ENCODE results near the gene ITPR2. TPM values are rescaled to one million over a fixed set of nuclear protein-coding genes. Genes with fewer than 3 reads are reported as not detected.

The ITPR2 gene
- total RNA-seq, 2 experiments from 2014 or later = 25.6 to 44.7 TPM

DNA sequence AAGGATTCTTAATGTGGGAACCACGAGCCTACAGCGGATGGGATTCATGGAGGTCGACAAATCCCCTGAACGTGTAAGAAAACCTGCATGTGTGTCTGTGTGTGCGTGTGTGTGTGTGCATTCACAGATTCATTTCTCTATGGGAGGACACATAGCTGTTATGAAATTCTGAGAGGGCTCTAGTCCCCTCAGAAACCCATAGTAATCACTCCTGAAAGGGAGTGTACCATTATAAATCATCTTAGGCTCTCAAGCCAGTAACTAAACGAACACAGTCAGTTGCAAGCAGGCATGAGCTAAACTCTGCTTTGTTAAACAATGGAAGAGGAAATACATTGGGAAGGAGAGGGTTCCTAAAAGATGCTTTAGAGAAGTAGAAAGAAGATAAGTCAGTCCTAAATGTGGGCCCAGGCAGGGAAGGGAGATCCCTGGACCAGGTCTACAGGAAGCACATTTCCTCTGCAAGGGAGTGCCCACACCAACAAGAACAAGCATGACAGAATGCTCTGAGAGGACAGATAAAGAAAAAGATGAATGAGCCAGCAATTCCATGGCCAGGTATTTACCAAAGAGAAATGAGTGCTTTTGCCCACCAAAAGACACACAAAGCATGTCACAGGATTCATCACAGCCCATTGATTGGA, 91.3 kb downstream of the ITPR2 start:
- H3K4me2 ChIP-seq (ENCODE audit: low read length) = no peak overlapping the region
- POLR2A ChIA-PET = interaction anchor here (0.7 kb wide), 1 partner anchor 727 kb away, joined by 3 read pairs; no protein-coding TSS in a partner anchor
- intact Hi-C loops (cut with micrococcal nuclease; ENCODE audit: unreplicated experiment) = no loop called here

DNA sequence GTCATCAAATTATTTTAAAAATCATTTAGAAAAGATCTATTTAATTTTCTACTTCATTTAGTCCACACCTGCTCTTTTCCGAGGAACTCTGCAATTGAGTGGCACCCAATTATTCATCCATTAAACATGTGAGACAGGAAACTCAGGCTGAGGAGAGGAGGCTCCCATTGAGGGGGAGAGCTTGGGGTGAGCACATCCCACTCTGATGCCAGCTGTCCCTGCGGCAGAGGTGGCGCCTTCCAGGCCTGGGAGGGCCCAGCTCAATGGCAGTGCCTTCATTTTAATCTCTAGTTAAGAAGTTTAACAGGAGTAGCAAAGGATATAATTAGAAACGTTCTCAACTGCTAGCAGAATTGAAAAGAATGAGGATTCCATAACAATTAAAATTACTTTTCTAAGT, 92.0 kb downstream of the ITPR2 start:
- no peaks in the 10 kb centered on the region for H3K79me2 ChIP-seq (ENCODE audit: insufficient read depth, low read depth, low read length)
- peaks cover 8% of the 10 kb centered on the region for H3K9me3 ChIP-seq (ENCODE audit: low read length)
- no peak for TF ChIP-seq EZH2phosphoT487 (IDR thresholded peaks at IDR 0.05; ENCODE audit: borderline replicate concordance, low read depth, low read length)
- TF ChIP-seq, protein P1, sequence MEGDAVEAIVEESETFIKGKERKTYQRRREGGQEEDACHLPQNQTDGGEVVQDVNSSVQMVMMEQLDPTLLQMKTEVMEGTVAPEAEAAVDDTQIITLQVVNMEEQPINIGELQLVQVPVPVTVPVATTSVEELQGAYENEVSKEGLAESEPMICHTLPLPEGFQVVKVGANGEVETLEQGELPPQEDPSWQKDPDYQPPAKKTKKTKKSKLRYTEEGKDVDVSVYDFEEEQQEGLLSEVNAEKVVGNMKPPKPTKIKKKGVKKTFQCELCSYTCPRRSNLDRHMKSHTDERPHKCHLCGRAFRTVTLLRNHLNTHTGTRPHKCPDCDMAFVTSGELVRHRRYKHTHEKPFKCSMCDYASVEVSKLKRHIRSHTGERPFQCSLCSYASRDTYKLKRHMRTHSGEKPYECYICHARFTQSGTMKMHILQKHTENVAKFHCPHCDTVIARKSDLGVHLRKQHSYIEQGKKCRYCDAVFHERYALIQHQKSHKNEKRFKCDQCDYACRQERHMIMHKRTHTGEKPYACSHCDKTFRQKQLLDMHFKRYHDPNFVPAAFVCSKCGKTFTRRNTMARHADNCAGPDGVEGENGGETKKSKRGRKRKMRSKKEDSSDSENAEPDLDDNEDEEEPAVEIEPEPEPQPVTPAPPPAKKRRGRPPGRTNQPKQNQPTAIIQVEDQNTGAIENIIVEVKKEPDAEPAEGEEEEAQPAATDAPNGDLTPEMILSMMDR (conservative IDR thresholded peaks at IDR 0.05; ENCODE audit: low read length) = no peak
- no peaks in the 10 kb centered on the region for H3K4me1 ChIP-seq (ENCODE audit: insufficient read depth, low read length, poor library complexity, severe bottlenecking)
- BruUV-seq (replicated peaks) = no TSS peak
- no peaks in the 10 kb centered on the region for H4K20me1 ChIP-seq (ENCODE audit: insufficient read depth, low read length)
- H3K27ac ChIP-seq (ENCODE audit: low read depth, low read length, poor library complexity, severe bottlenecking) = no peak overlapping the region
- no peak for DNase-seq (ENCODE audit: low spot score)
- intact Hi-C loops (cut with micrococcal nuclease; ENCODE audit: unreplicated experiment) = no loop called here
- H3K4me3 ChIP-seq (ENCODE audit: low read depth, low read length, poor library complexity, severe bottlenecking) = no peak overlapping the region
- CTCF ChIA-PET (ENCODE audit: unreplicated experiment) = no interaction called here
- no peak overlapping the region for H3K4me2 ChIP-seq (ENCODE audit: low read length)
- no peaks in the 10 kb centered on the region for H3K9me2 ChIP-seq (ENCODE audit: insufficient read depth, low read length)
- H3K36me3 ChIP-seq (ENCODE audit: insufficient read depth, low read length) = no peaks in the 10 kb centered on the region; the same call in 1 of the 2 replicates
- POLR2A ChIA-PET = no interaction called here
- H2AFZ ChIP-seq (ENCODE audit: low read length) = no peak overlapping the region

More for the DNA sequence above, 91.3 kb downstream of the ITPR2 start:
- H3K9me2 ChIP-seq (ENCODE audit: insufficient read depth, low read length) = no peaks in the 10 kb centered on the region
- H3K9me3 ChIP-seq (ENCODE audit: low read length) = peaks cover 8% of the 10 kb centered on the region
- no peak overlapping the region for H2AFZ ChIP-seq (ENCODE audit: low read length)
- no peak for DNase-seq (ENCODE audit: low spot score)
- no peaks in the 10 kb centered on the region for H3K4me1 ChIP-seq (ENCODE audit: insufficient read depth, low read length, poor library complexity, severe bottlenecking)
- CTCF ChIA-PET (ENCODE audit: unreplicated experiment) = no interaction called here
- no peak overlapping the region for H3K27ac ChIP-seq (ENCODE audit: low read depth, low read length, poor library complexity, severe bottlenecking)
- H3K79me2 ChIP-seq (ENCODE audit: insufficient read depth, low read depth, low read length) = no peaks in the 10 kb centered on the region
- no peaks in the 10 kb centered on the region for H4K20me1 ChIP-seq (ENCODE audit: insufficient read depth, low read length)
- no TSS peak for BruUV-seq (replicated peaks)
- no peaks in the 10 kb centered on the region; the same call in 1 of the 2 replicates for H3K36me3 ChIP-seq (ENCODE audit: insufficient read depth, low read length)
- H3K4me3 ChIP-seq (ENCODE audit: low read depth, low read length, poor library complexity, severe bottlenecking) = no peak overlapping the region
- TF ChIP-seq, protein P1 (conservative IDR thresholded peaks at IDR 0.05; ENCODE audit: low read length) = no peak
- TF ChIP-seq EZH2phosphoT487 (IDR thresholded peaks at IDR 0.05; ENCODE audit: borderline replicate concordance, low read depth, low read length) = no peak

DNA sequence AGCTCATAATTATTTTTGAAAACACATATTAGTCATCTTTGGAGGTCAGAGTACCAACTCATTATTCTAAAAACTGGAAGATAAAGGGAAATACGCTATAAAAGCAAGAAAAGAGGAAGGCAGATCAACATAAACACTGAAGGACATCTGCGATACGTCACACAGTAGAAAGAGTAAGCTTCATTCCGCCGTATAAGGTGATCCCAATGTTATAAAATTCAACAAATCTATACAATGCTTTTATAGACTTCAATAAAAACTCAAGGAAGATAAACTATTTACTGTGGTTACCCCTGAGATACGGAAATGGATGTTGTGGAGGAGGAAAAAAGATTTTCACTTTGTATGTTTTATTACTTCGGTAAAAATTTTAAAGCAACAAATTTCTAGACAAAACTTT, 92.6 kb downstream of the ITPR2 start:
- Histone ChIP-seq H3K4me3 (ENCODE audit: low read depth, low read length, poor library complexity, severe bottlenecking) (no peak overlapping the region), H3K4me1 (ENCODE audit: insufficient read depth, low read length, poor library complexity, severe bottlenecking) (no peaks in the 10 kb centered on the region), H3K79me2 (ENCODE audit: insufficient read depth, low read depth, low read length) (no peaks in the 10 kb centered on the region), H2AFZ (ENCODE audit: low read length) (no peak overlapping the region), H4K20me1 (ENCODE audit: insufficient read depth, low read length) (no peaks in the 10 kb centered on the region), H3K27ac (ENCODE audit: low read depth, low read length, poor library complexity, severe bottlenecking) (no peak overlapping the region), H3K9me3 (ENCODE audit: low read length) (peaks cover 8% of the 10 kb centered on the region), H3K9me2 (ENCODE audit: insufficient read depth, low read length) (no peaks in the 10 kb centered on the region), H3K36me3 (ENCODE audit: insufficient read depth, low read length) (no peaks in the 10 kb centered on the region; the same call in 1 of the 2 replicates), H3K4me2 (ENCODE audit: low read length) (no peak overlapping the region)
- CTCF ChIA-PET (ENCODE audit: unreplicated experiment) = no interaction called here
- TF ChIP-seq, protein P1 (conservative IDR thresholded peaks at IDR 0.05; ENCODE audit: low read length) = no peak
- TF ChIP-seq EZH2phosphoT487 (IDR thresholded peaks at IDR 0.05; ENCODE audit: borderline replicate concordance, low read depth, low read length) = no peak
- POLR2A ChIA-PET = no interaction called here
- BruUV-seq (replicated peaks) = no TSS peak
- DNase-seq (ENCODE audit: low spot score) = no peak
- intact Hi-C loops (cut with micrococcal nuclease; ENCODE audit: unreplicated experiment) = no loop called here
